HG02840 (cell line): ENCODE data around the gene WDR46.
"Not testable (repeated sequence)": the region's sequence is repeated elsewhere in the genome, so short reads cannot be mapped to it uniquely, and the experiment has no call there.

Experiments
- ATAC-seq: cut with Tn5 transposase; IDR thresholded peaks from one replicate; pipeline ENCODE4 v1.9.1; 2021; ENCODE audit warnings: mild to moderate bottlenecking, moderate library complexity, moderate number of reproducible peaks; ENCODE audit not compliant: unreplicated experiment, low FRiP score

WDR46 gene

DNA sequence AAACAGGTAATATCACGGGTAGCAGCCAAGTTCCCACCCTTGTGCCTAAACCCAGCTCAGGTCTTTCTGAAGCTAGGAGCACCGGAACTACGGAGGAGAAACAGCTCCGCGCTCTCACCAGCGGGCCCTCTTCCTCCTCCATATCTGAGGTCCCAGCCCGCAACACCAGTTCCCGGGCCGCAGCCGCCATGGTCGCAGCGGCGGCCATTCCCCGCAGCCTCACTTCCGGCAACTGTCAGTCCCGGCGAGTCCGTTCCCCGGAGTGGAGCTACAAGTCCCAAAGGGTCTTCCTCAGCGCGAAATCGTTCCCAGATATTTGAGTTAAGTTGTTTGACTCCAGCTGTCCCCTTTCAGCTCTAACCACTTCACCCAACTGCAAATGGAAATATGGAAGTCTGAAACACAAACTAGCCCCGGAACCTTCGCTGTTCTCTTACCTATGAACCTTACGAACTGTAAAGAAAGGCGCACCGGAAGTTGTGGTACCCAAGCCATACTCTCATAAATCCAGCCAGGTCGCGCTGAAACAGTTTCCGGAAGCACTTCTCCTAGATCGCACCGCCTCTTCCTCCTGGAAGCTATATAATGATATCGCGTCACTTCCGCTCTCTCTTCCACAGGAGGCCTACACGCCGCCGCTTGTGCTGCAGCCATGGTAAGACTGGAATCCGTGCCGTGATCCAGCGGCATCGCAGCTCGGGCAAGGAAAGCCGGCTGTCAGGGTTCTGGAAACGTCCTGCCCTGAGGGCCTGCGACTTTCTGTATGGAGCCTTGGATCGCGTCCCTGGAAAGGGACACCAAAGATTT lies 17.4 kb downstream of the WDR46 start, which contains the start of the genes RPS18 and VPS52:
Gene RPS18 (plus strand): TSS at position 608 of the 807 bp plus-strand sequence. CDS start 45 bp downstream, at position 653.
Gene VPS52 (minus strand): TSS at position 409 of the 807 bp plus-strand sequence. CDS start 201 bp downstream, at position 208.
- ATAC-seq: peak; percentile 76

DNA sequence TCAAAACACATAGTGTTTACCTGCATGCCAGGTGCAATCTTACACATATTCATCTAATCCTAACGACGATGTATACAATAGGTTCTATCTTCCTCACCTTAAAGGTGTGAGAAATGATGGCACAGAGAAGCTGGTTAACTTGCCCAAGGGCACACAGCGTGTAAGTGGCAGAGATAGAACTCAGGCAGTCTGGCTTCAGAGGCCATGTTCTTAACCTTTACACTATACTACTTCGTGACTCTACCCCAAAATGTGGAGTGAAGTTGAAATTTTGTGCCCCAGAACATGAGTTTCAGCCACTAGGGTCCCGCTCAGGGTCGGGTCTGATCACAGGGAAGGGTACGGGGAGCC lies 17.9 kb downstream of the WDR46 start:
- no peak for ATAC-seq

DNA sequence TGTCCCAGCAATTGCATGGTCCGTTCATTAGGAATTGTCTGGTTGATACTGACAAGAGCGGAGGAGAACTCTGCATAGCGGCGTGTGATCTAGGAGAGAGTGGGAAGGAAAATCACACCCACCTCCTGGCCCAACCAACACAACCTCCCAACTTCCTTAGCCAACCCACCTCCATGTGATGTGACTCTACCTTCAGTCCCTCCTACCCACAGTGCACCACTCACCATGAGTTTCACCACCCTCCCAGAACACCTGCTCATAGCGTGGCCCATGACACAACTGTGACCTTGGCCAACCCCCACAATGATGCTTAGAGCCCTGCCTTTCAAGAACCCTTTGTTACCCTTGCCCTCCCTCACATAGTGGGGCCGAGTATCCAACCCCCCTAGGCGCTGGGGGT lies 25.0 kb downstream of the WDR46 start:
- no peak for ATAC-seq

DNA sequence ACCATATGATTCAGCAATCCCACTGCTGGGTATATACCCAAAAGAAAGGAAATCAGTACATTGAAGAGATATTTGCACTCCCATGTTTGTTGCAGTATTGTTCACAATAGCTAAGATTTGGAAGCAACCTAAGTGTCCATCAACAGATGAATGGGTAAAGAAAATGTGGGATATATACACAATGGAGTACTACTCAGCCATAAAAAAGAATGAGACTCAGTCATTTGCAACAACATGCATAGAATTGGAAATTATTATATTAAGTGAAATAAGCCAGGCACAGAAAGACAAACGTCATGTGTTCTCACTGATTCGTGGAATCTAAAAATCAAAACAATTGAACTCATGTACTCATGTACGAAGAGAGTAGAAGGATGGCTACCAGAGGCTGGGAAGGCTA lies 26.5 kb downstream of the WDR46 start:
- not testable (repeated sequence) for ATAC-seq

DNA sequence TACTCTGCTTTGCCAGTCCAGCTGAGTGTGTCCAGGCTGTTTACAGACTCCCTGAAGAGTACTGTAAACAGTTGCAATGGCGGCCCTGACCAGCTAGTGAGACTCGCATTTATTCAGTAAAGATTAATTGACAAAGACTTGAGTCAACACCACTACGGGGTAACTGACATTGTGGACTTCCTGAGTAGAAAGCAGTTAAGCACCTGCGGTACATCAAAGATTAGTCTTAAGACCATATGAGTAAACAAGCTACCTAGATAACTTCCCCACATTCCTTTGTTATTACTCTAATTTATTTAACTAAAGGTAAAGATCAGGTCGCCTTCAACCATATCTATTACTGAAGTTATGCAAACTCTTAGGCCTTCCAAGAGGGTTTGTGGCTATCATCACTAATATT lies 30.0 kb downstream of the WDR46 start:
- no peak for ATAC-seq

DNA sequence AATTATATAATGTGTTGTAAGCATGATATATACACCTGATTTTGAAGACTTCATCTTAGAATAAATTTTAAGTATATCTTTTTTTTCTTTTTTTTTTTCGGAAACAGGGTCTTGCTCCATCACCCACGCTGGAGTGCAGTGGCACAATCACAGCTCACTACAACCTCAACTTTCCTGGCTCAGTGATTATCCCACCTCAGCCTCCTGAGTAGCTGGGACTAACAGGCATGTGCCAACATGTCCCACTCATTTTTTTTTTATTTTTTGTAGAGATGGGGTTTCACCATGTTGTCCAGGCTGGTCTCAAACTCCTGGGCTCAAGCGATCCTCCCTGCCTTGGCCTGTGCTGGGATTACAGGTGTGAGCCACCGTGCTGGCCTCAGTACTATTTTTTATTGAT lies 34.4 kb downstream of the WDR46 start:
- no peak for ATAC-seq

DNA sequence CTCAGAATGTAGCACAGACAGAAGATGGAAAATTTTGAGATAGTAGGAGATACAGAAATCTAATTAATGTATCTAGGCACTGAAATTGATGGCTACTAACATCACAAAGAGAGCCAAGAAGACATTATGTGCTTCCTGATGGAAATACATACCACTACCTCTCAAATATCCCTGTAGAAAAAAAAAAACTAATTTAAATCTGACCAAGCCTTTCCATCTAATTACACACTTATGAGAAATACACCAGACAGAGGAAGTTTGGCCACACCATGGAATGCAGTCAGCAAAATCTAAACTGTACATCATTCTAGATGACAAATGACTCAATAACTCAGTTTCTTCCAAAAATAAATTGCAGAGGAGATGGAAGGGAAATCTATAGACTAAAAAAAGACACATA lies 36.3 kb downstream of the WDR46 start:
- no peak for ATAC-seq

DNA sequence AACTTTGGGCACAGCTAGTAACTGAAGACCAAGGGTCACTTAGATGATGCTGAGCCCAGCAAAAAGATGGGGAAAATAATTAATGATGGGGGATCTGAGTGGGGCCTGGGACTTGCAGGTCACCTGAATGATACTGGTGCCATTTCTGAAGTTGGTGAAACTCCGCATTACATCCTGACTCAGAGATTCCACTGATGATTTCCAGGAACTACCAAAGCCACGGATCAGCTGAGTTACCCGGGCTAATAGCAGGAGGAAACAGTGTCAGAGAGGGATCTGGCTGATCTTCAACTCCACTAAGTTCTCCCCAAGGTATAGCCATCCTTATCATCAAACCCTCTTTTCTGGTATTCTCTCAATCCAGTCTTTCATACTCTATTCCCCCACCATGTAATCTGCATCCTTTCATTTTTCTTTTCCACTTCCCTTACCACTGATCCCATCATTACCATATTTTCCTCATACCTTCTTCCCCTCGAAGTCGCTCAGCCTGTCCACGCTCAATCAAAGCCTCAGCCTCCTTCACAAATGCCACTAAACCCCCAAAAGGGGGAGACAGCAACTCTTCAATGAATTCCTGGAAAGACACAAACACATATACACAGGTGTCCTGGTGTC lies 37.5 kb downstream of the WDR46 start:
- no peak for ATAC-seq

DNA sequence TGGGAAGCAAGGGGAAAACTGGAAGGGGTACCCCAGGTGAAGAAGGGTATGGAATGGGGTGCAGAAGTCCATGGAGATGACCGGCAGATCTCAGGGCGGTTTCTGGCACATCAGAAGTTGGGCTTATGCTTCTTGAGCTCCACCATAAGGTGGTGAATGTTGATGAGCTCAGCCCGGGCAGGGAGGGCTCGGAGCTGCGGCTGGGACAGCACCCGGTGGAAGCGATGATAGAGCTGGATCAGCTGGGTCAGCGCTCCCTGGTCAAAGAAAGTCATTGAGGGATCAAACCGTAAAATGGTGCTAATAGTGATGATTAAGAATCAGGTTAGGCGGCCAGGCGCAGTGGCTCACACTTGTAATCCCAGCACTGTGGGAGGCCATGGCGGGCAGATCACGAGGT lies 38.3 kb downstream of the WDR46 start:
- no peak for ATAC-seq

DNA sequence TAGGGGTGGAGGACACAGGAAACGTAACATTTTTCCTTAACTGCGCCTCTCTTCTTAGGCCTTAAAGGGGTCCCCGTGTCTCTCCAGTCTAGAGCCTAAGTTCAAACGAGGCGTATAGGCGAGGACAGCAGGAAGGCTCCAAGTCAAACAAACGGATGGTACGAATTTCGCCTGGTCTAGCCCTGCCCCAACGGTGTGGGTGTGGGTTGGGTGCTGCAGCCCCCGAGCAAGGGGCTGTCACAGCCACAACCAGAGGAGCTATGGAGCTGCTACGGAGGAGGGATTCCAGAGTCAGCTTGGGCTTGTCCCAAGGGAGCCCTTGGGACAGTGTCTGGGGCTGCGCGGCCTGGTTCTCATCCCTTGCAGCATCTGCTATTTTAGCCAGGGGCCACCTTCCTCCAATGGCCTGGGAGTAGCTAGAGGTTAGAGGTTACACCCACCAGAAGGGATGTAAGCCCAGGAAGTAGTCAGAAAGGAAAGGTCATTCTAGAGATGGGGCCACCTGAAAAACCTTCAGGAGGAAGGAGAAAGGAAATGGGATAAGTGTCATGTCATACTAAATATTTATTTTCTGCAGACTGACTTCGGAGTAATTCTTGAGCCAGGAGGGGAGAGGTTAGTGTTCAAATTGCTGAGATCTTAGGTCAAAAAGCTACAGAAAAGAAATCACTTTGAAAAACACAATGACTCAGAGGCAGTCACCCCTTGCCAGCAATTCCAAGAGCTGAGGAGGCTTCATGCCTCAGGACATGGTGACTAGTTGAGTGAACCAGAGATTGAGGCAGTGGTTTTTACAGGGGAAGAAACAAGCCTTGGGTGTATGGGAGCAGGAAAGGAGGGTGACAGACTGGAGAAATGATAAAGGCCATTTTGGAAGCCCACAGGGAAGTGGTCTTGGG lies 39.1 kb downstream of the WDR46 start:
- ATAC-seq: peak; percentile 2

DNA sequence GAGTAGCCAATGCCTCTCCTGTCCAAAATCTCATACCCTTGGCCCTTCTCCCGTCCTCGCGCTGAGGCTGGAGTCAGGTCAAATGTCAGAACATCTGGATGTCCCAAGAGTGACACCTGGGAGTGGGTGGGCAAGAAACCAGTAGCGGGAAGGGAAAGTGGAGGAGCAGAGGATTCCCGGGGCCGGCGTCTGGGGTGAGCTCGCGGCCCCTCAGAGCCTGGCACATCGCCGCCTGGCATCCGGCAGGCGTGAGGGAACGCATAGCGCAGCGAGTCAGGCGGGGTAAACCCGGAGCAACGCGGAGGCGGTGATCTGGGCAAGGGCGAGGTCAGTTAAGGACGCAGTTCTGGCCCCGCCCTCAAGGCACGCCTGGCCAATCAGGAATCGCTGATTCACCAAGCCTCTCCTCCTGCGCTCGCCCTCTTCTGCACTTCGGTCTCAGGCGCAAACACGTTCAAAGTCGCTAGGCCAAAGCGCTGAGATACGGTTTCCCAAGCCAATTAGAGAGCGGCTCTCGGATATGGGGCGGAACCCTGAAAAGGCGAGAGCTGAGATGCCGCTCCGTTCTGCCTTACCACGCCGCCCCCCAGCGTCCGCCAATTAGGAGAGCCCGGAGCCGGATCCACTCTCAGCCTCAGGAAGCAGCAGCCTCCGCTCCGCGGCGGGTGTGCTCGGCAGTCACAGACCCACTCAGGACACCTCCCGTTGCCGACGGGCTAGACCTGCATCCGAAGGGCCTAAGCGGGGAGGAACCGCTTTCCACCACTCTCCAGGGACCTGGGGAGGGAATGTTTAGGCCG lies 39.9 kb downstream of the WDR46 start:
- peak; percentile 94 for ATAC-seq

DNA sequence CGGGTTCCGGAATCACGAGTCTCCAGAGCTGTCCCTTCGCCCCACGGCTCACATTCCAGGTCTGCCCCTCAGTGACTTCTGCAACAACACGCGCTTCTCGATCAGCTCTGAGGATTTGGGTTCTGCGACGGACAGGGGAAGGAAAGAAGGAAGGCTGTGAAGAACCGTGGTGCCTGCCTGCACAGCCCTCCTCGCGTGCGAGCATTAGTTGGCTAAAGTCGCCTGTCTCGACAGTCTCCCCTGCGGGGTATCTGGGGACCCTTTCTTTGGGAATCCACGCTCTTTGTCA lies 40.5 kb downstream of the WDR46 start:
- ATAC-seq: no peak

DNA sequence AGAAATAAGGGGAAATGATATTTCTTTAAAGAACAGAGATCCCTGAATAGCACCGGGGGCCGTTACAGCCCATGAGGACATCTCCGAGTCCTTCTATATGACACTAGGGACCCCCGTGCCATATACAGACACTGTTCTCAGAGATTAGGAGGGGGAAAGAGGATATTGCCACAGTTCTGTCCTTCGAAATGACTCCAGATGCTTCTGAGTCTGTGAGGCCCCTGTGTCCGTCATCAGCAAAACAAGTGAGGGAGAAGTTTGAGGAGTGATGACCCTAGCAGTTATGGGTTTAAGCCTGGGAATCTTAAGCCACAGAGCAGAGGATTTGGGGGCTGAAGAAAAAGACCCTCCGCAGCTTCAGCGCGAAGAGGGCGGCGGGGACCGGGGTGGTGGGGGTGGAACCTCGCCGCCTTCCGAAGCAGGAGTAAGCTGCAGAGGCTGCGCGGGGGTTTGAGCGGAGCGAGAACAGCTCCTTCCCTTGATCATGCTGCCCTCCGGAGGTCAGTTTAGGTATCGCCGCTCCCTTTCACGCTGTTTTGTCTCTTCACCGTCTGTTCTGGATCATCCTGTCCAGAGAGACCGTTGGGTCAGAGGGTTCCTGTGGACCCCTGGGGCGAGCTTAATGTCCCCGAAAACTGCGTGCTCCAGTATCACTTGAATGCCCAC lies 40.9 kb downstream of the WDR46 start:
- no peak for ATAC-seq

DNA sequence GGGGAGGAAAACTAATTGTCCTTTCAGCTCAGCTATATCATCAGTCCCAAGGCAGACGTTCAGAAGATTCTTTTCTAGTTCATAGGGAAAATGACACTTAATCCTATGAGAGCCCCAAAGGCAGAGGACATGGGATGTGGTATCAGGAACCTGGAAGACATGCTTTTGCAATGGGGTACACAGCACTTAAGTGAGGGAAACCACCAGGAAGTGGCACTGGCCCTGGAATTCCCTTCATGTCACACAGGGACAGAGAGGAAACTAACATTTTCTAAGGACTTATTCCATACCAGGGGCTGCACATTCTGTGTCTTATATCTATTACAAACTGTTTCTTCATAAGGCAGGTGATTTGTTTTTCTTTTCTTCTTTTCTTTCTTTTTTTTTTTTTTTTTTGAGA lies 45.6 kb downstream of the WDR46 start:
- no peak for ATAC-seq

DNA sequence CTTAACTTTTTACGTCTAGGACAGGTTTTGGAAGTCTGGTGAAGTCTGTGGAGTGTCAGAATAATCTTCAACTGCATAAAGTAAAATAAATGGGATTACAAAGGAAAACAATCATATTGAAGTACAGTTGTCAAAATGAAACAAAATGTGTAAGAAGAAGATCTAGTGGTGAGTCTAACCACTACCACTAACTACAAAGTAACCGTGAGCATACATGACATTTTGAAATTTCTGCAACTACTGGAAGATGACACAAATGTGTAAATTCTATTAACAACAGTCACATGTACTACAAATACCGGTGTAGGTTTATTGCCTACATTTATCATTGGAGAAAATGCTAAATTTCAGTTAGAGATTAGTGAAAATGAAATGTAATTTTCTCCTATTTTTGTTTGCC lies 47.1 kb downstream of the WDR46 start:
- no peak for ATAC-seq

DNA sequence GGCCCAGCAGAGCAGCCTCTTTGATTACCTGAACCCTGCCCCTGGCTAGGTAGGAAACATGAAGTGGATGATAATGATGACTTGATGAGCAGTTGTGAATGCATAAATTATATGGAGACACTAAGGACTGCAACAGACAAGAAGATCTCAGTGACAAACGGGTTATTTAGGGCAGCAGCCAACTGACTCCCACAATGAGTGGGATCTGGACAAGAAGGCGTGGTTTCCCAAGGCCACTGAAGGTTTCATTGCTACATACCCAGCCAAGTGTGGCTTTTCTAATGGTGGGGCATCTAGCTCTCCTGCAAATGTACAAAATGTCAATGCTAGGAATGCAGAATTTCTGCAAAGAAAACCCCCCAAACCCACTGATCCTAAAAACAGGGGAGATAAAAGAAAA lies 51.3 kb downstream of the WDR46 start:
- ATAC-seq: no peak

DNA sequence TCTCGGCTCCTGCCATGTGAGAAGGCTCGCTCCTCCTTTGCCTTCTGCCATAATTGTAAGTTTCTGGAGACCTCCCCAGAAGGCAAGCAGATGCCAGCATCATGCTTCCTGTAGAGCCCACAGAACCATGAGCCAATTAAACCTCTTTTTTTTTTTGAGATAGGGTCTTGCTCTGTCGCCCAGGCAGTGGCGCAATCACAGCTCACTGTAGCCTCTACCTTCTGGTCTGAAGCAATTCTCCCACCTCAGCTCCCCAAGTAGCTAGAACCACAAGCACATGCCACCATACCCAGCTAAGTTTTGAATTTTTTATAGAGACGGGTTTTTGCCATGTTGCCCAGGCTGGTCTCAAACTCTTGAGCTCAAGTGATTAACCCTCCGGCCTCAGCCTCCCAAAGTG lies 52.2 kb downstream of the WDR46 start:
- no peak for ATAC-seq

DNA sequence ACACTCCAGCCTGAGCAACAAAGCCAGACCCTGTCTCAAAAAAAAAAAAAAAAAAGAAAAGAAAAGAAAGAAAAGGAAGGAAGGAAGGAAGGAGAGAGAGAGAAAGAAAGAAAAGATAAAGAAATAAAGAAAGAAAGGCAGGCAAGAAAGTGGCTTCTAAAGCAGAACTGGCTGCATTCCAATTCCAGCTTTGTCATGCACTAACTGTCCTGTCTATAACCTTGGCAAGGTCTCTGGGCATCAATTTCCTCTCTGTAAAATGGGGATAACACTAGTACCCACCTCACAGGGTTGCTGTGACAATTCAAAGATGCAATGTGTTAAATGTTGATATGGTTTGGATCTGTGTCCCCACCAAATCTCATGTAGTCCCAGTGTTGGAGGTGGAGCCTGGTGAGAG lies 52.7 kb downstream of the WDR46 start:
- no peak for ATAC-seq

DNA sequence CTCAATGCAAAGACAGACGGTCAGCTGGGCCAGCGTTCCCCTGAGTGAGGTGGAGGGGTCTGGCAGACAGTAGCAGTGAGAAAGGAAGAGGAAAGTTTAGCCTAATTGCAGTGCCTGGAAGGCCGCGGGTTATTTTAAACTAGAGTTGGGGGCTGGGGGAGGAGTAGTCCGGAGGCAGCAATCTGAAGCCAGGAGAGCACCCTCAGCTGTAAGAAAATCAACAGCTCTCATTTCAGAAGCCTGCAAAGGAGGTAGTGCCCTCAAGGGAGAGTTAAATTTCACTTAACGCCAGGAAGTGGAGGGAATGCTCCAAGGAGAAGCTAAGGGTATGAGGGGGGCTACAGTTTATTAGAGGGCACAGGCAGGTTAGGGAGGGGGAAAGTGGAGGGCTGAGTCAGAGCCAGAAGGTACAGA lies 53.8 kb downstream of the WDR46 start:
- no peak for ATAC-seq
